Stimulated activated CD4-positive, alpha-beta T cell treated with anti-CD3 and anti-CD28 coated beads, Interleukin-12 subunit alpha, Interleukin-12 subunit beta, amount 100 ng/mL, for 4 hours (primary cell): ENCODE results near the gene UBE2V1.

Source experiments
- DNase-seq: peaks from one replicate; pipeline ENCODE4 v3.0.0-alpha.2; 2020

The UBE2V1 gene

GRCh38 chr20:50040432-50041245 is 72.3 kb downstream of the UBE2V1 start:
- DNase-seq: no peak

DNA sequence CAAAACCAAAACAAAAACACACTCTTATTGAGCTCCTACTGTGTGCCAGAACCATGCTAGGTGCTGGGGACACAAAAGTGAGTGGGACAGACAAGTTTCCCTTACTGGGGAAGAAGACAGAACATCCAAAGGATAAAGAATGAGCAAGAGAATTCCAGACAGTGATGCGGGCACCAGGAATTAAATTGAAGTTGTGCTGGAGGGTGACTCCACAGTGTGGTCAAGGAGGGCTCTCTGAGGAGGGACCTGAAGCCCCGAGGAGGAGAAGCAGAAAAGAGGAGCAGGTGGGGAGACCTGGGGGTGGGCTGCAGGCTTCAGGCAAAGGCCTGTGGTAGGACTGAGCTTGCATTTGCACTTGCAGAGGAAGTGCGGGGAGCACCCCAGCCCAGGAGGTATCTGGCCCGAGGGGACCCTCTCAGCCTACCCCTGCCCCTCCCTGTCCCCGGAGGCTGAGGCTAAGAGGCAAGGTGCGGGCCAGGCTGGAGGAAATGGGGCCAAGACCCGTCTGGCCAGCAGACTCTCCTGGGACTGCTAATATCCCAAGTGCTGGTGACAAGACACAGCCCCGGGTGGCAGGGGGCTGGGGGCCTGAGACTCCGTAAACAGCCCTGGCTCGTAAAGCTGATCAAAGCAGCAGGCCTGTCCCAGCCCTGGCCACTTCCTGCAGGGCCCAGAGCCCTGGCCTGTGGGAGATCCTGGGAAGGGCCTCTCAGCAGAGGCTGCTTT is 73.1 kb downstream of the UBE2V1 start:
- no peak for DNase-seq

- no peak for DNase-seq
Measured at GRCh38 chr20:50038574-50038991, 74.4 kb downstream of the UBE2V1 start.

DNA sequence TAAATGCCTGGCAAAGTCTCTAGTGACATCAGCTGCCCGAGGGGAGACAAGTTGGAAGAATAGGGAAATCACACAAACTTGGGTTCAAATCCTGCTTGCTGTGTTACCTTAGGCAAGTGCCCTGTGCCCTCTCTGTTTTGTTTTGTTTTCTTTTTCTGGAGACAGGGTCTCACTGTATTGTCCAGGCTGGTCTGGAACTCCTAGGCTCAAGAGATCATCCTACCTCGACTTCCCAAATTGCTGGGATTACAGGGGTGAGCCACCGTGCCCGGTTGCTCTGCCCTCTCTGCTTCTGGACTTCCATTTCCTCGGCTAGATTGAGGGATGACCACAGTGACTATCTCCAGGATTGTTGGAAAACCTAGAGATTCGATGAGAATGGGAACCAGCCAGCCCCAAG is 74.8 kb downstream of the UBE2V1 start:
- DNase-seq: no peak

DNA sequence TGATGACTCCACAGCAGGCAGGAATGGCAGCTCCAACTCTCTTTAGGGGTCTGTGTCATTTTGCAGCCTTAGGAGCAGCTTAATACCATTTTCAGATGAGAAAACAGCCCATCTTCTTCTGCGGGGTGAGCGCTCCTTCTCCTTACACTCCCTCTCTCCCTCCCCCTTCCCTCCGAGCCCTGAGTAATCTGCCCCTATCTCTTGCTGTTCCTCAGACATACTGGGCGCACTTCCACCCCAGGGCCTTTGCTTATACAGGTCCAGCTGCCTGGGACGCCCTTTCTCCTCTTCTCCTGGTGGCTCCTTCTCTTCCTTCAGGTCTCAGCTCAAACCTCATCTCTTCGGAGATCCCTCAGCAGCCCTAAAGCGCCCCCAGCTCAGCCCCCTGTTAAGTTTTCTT is 75.4 kb downstream of the UBE2V1 start:
- no peak for DNase-seq

DNA sequence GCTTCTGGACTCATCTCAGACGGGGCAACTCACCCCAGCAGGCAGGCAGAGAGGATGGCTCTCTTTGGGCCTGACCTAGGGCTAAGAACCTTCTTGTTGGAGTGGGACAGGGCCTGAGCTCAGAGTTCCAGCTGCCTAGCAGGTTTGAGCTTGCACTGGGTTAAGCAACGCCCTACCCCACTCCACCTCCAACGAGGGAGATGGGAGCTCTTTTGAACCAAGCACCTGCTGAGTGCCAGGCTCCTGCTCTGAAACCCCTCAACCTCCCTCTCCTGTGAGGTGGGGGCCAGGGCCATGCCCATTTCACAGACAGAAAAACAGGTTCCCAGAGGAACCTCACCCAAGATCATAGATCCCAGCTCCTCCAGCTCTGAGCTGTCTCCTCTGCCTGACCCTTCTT is 75.8 kb downstream of the UBE2V1 start:
- DNase-seq: no peak

DNA sequence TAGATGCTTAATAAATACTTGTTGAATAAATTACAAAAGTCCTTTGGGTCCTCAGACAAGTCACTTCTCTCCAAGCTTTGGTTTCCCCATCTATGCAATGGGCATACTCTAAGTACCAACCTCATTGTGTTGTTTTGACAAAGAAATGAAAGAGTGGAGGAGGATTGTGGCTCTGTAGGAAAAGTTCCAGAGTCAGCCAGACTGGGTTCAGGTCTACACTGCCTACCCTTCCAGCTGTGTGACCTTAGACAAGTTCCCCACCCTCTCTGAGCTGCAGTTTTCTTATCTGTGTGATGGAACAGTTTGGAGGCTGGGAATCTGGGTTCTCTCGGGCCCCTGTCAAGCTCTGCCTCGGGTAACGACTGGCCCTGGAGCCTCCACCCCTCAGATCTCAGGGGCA is 76.2 kb downstream of the UBE2V1 start:
- DNase-seq: no peak

- DNase-seq: no peak
Measured at GRCh38 chr20:50034567-50035180, 78.3 kb downstream of the UBE2V1 start.

DNA sequence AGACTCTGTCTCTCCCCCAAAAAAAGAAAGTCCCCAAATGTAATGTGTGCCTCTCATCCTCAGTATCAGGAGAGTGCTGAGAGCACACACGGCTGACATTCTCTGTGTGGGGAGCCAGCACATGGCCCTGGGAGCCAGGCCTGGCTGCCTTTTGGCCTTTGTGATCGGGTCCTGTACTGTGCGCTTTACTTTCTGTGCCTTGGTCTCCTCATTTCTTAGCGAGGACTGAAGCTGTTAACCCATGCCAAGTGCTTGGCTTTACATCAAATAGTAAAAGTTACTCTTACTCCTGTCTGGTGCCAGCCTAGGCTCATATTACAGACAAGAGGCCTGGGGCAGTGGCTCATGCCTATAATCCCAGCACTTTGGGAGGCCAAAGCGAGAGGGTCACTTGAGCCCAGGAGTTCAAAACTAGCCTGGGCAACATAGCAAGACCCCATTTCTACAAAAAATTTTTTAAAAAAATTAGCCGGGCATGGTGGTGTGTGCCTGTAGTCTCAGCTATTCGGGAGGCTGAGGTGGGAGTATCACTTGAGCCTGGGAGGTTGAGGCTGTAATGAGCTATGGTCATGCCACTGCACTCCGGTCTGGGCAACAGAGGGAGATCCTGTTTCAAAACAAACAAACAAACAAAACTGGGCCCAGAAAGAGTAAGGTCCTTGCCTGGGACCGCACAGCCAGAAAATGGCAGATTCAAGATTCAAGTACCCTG is 79.8 kb downstream of the UBE2V1 start:
- no peak for DNase-seq
